Measurements from ENCODE around the gene PLEKHG1.

The PLEKHG1 gene

GRCh38 chr6:150599199-150600009 lies at the start of gene PLEKHG1:
PLEKHG1 (plus strand) TSS chr6:150599885; CDS start chr6:150733682, 133,797 bp downstream.
- peak; percentile 89 for DNase-seq (ENCODE audit: low spot score)
- no peak for TF ChIP-seq CTCF (IDR thresholded peaks at IDR 0.05; ENCODE audit: extremely low read depth, insufficient read depth, missing control alignments)
- in situ Hi-C loops (cut with MboI; ENCODE audit: low pct_unique_long_range_greater_than_20kb, low sequenced_read_pairs, unreplicated experiment): no loop called here

GRCh38 chr6:150550244-150550643 lies 49.4 kb upstream of the PLEKHG1 start:
- no peak for TF ChIP-seq CTCF (IDR thresholded peaks at IDR 0.05; ENCODE audit: extremely low read depth, insufficient read depth, missing control alignments)
- no peak for DNase-seq (ENCODE audit: low spot score)
- in situ Hi-C loops (cut with MboI; ENCODE audit: low pct_unique_long_range_greater_than_20kb, low sequenced_read_pairs, unreplicated experiment): no loop called here

GRCh38 chr6:150557043-150557599 lies 42.6 kb upstream of the PLEKHG1 start:
- in situ Hi-C loops (cut with MboI; ENCODE audit: low pct_unique_long_range_greater_than_20kb, low sequenced_read_pairs, unreplicated experiment): no loop called here
- no peak for TF ChIP-seq CTCF (IDR thresholded peaks at IDR 0.05; ENCODE audit: extremely low read depth, insufficient read depth, missing control alignments)
- DNase-seq (ENCODE audit: low spot score): no peak

- DNase-seq (ENCODE audit: low spot score): no peak
- in situ Hi-C loops (cut with MboI; ENCODE audit: low pct_unique_long_range_greater_than_20kb, low sequenced_read_pairs, unreplicated experiment): no loop called here
- TF ChIP-seq CTCF (IDR thresholded peaks at IDR 0.05; ENCODE audit: extremely low read depth, insufficient read depth, missing control alignments): no peak
These were observed 39.4 kb upstream of the PLEKHG1 start for GRCh38 chr6:150560004-150560883.

- in situ Hi-C loops (cut with MboI; ENCODE audit: low pct_unique_long_range_greater_than_20kb, low sequenced_read_pairs, unreplicated experiment): no loop called here
- TF ChIP-seq CTCF (IDR thresholded peaks at IDR 0.05; ENCODE audit: extremely low read depth, insufficient read depth, missing control alignments): no peak
- no peak for DNase-seq (ENCODE audit: low spot score)
These were observed 38.8 kb upstream of the PLEKHG1 start for GRCh38 chr6:150560884-150561219.

- no peak for TF ChIP-seq CTCF (IDR thresholded peaks at IDR 0.05; ENCODE audit: extremely low read depth, insufficient read depth, missing control alignments)
- in situ Hi-C loops (cut with MboI; ENCODE audit: low pct_unique_long_range_greater_than_20kb, low sequenced_read_pairs, unreplicated experiment): no loop called here
- no peak for DNase-seq (ENCODE audit: low spot score)
These were observed 33.7 kb upstream of the PLEKHG1 start for GRCh38 chr6:150565945-150566344.
